Endothelial cell of umbilical vein (primary cell): ENCODE data around the gene MCC.

Experiments used
- FOS ChIP-seq: IDR thresholded peaks from 2 replicates; pipeline ENCODE4 v1.6.1; 2011; ENCODE audit warnings: mild to moderate bottlenecking, low read length, moderate library complexity, borderline replicate concordance; ENCODE audit not compliant: insufficient read depth
- JUN ChIP-seq: IDR thresholded peaks from 2 replicates; pipeline ENCODE4 v1.6.1; 2011; ENCODE audit warnings: borderline replicate concordance, low read depth; ENCODE audit not compliant: insufficient read length, insufficient read depth
- POLR2A ChIP-seq: IDR thresholded peaks from 2 replicates; pipeline ENCODE4 v1.6.1; 2012; ENCODE audit warnings: low read depth, mild to moderate bottlenecking, control low read depth, low read length
- POLR2AphosphoS5 ChIP-seq: IDR thresholded peaks from 2 replicates; pipeline ENCODE4 v1.6.1; 2012; ENCODE audit warnings: low read depth, mild to moderate bottlenecking, control low read depth, low read length, moderate library complexity; ENCODE audit not compliant: insufficient read depth
- TF ChIP-seq, protein P1 (sequence below), 2 donors: IDR thresholded peaks; 1 replicate in 1 of 2; 2 replicates in 1 of 2; pipeline ENCODE4 v1.5.1; 2011; ENCODE audit warnings: low read length in 2 of 2, mild to moderate bottlenecking in 2 of 2, moderate library complexity in 2 of 2, control low read depth in 1 of 2, inconsistent platforms in 1 of 2, low read depth in 1 of 2; ENCODE audit not compliant: insufficient read depth in 1 of 2; ENCODE audit errors: extremely low read depth in 1 of 2
- TF ChIP-seq, protein P2 (sequence below): IDR thresholded peaks from 2 replicates; pipeline ENCODE4 v1.6.1; 2011; ENCODE audit not compliant: insufficient read depth, insufficient read length

DNA sequence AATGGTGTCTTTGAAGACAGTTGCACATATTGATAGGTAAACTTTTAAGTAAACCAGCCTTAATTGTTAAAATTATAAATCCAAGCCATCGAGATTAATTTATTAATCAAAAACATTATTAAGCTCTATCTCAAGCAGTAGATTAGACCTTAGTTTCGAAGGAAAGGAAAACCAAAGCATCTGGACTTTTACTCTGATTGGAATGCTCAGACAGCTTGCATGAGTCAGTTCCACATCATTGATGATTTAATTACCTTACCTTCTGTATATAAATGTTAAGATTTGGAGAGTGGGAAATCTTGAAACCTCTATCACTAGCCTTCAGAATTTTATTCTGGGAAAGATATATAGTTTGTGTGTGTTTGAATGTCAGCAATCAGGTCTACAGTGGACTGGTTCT is 487.8 kb downstream of the MCC start:
- TF ChIP-seq, protein P1, sequence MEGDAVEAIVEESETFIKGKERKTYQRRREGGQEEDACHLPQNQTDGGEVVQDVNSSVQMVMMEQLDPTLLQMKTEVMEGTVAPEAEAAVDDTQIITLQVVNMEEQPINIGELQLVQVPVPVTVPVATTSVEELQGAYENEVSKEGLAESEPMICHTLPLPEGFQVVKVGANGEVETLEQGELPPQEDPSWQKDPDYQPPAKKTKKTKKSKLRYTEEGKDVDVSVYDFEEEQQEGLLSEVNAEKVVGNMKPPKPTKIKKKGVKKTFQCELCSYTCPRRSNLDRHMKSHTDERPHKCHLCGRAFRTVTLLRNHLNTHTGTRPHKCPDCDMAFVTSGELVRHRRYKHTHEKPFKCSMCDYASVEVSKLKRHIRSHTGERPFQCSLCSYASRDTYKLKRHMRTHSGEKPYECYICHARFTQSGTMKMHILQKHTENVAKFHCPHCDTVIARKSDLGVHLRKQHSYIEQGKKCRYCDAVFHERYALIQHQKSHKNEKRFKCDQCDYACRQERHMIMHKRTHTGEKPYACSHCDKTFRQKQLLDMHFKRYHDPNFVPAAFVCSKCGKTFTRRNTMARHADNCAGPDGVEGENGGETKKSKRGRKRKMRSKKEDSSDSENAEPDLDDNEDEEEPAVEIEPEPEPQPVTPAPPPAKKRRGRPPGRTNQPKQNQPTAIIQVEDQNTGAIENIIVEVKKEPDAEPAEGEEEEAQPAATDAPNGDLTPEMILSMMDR (IDR thresholded peaks at IDR 0.05; ENCODE audit: extremely low read depth in 1 of 2, insufficient read depth in 1 of 2, low read depth in 1 of 2, low read length in 2 of 2): no peak
- TF ChIP-seq POLR2A (no peak), JUN (no peak), POLR2AphosphoS5 (no peak), FOS (no peak)
- TF ChIP-seq, protein P2, sequence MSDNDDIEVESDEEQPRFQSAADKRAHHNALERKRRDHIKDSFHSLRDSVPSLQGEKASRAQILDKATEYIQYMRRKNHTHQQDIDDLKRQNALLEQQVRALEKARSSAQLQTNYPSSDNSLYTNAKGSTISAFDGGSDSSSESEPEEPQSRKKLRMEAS: no peak
